SK-N-SH treated with all-trans-retinoic acid at 6 μM for 48 hours (cell line): ENCODE data around the gene FBLL1.

ENCODE experiments used
- ARNTL ChIP-seq: fragments of 450-650 bp; formaldehyde crosslinking; IDR thresholded peaks from 2 replicates; pipeline ENCODE4 v1.5.0; 2020; ENCODE audit warnings: low read depth, mild to moderate bottlenecking, moderate library complexity, borderline replicate concordance
- BACH2 ChIP-seq: fragments of 250-450 bp; sonication (Bioruptor Pico); IDR thresholded peaks from 2 replicates; pipeline ENCODE4 v1.9.0; 2021; ENCODE audit warnings: mild to moderate bottlenecking, borderline replicate concordance
- OSR1 ChIP-seq: fragments of 250-450 bp; sonication (Bioruptor Pico); IDR thresholded peaks from 2 replicates; pipeline ENCODE4 v1.8.0; 2022; ENCODE audit warnings: moderate library complexity, mild to moderate bottlenecking, inconsistent platforms
- PATZ1 ChIP-seq: fragments of 250-450 bp; sonication (Bioruptor Pico); IDR thresholded peaks from 2 replicates; pipeline ENCODE4 v1.8.0; 2020; ENCODE audit warnings: mild to moderate bottlenecking, moderate library complexity, borderline replicate concordance
- SNAI2 ChIP-seq: fragments of 250-450 bp; sonication (Bioruptor Pico); IDR thresholded peaks from 2 replicates; pipeline ENCODE4 v1.5.0; 2020; ENCODE audit warnings: mild to moderate bottlenecking, moderate library complexity
- TSHZ2 ChIP-seq: fragments of 250-450 bp; sonication (Bioruptor Pico); IDR thresholded peaks from 2 replicates; pipeline ENCODE4 v1.5.0; 2020; ENCODE audit warnings: mild to moderate bottlenecking, moderate library complexity
- ZNF70 ChIP-seq: fragments of 450-650 bp; formaldehyde crosslinking; IDR thresholded peaks from 2 replicates; pipeline ENCODE4 v1.5.0; 2020; ENCODE audit warnings: mild to moderate bottlenecking, moderate library complexity
- ZNF8 ChIP-seq: fragments of 450-650 bp; formaldehyde crosslinking; IDR thresholded peaks from 2 replicates; pipeline ENCODE4 v1.5.0; 2020; ENCODE audit warnings: mild to moderate bottlenecking, moderate library complexity

GRCh38 chr5:168530621-168531150 is 1.6 kb downstream of the FBLL1 start:
- TF ChIP-seq PATZ1 (CRISPR knock-in tag): no peak
- TF ChIP-seq BACH2 (CRISPR knock-in tag): no peak
- no peak for TF ChIP-seq OSR1 (CRISPR knock-in tag)
- TF ChIP-seq ZNF8 (CRISPR knock-in tag): no peak
- TF ChIP-seq ZNF70 (CRISPR knock-in tag): no peak
- no peak for TF ChIP-seq ARNTL (CRISPR knock-in tag)
- no peak for TF ChIP-seq TSHZ2
- no peak for TF ChIP-seq SNAI2 (CRISPR knock-in tag)
